ENCODE results near the gene ETS2.
A peak's percentile ranks its signal among the peaks of the same experiment; 100 is the strongest.

The ETS2 gene

DNA sequence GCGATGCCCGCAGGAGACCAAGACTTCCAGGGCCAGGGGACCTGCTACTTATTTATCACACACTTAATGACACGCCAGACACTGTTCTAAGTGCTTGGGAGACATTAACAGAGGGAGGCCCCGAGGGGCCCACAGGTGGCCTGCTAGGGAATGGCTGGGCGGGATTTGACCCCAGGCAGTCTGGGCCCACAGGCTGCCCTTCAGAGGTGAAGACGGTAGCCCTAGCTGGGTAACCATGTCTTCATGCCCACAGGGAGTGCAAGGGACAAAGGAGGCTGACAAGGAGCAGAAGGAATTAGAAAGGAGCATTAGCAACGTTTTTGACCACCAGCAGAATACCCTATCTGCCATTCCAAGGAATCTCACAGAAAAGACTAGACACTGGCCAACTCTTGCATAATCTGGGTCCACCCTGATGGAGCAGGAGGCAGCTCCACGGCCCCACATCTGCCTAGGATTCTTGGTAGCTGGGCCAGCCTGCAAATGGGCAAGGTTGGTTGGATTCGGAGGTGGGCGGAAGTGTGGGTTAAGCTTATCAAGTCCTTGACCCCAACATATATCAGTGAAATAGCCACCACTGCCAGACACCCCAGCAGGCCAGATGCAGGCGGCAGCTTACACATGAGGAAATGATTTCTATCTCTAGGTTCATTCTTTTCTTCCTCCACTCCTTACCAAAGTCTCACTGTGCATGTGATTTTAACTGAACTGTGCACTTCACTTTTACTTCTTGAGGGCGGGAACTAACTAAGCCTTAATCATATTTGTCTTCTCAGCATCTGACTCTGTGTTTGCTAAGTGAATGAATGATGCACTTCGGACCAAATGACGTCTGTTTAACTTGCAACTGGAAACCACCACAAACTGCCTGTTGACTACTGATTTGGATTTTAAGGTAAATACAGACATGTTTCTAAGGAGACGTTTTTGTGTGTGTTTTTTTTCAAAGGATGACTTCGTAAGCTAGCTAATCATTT lies 3.4 kb upstream of the ETS2 start:
- no peak for DNase-seq

- no peak for DNase-seq
Observed at GRCh38 chr21:38803075-38803660, 2.6 kb upstream of the ETS2 start.

GRCh38 chr21:38804030-38804788 lies 1.5 kb upstream of the ETS2 start:
- no peak for DNase-seq

DNA sequence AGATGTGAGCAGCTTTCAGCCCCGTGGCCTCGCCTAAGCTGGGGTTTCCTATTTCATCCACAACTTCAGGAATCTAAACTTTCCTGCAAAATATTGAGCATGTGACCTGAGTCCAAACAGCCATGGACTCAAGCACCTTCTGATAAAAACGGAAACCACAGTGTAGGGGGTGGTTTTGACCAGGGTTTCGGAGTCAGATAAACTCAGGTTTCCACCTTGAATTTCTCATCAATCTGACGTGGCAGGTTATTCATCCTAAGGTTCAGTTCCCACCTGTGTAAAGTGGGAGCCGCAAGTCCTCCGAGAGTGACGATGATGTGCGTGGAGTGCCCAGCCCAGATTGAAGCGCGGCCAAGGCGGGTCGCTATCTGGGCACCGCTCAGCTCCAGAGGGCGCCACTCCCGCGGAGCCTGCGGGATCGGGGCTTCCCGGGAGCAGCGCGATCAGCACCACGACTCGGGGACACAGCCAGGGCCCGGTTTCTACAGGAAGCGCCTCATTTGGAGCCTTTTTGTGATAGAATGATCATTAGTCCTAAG lies 871 bp upstream of the ETS2 start:
- no peak for DNase-seq

DNA sequence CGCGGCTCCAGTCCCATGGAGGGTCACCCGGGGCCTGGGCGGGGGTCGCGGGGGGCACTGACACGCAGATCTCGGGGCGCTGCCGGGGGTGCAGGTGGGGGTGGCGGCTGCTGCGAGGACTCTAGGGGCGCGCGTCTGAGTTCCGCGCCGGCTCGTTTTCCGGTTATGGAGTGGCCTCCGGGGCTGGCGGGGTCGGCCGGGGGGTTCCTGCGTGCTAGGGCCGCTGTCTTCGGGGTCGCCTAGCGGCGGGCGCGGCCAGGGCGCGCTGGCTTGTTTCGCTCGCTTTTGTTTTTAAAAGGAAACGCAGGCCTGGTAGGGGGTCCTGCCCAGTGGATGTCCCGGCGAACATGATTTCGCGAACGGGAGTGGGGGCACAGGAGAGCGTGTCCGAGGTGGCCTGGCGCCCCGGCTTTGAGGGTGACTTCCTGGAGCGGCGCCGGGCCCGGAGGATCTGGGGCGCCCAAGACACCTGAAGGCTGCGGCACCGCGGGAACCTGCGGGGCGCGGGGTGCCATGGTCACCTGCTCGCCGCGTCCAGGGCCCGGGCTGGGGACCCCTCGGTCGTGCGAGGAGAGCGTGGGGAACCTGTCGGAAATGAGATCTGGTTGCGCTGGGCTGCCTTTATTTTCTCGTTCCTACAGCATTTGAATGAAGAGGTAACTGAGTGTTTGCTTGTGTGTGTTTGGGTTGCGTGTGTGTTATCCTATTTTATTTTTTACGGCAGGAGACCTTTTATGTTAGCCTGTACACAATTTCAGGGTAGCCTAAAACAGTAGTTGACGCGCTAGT lies 618 bp downstream of the ETS2 start:
- peak; percentile 16 for DNase-seq

- DNase-seq, result no peak
Observed at GRCh38 chr21:38806942-38807284, 1.2 kb downstream of the ETS2 start.

GRCh38 chr21:38807441-38807871 lies 1.7 kb downstream of the ETS2 start:
- no peak for DNase-seq

DNA sequence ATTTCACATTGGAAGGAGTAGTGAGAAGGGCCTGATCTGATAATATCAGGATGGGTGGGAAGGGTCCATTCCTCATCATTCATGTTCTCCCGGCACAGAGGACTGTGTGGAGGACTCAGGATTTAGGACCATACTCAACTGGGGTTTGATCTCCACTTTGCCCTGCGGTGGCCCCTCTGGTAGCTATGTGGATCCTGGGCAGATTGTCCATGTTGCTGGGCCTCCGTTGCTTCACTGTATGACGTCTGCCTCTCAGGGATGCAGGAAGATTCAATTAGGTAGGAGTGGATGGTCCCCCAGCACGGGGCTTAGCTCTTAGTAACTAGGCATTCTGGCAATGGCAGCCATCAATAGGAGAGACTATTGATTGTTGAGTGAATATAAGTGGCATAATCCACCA lies 2.3 kb downstream of the ETS2 start:
- DNase-seq, result no peak

DNA sequence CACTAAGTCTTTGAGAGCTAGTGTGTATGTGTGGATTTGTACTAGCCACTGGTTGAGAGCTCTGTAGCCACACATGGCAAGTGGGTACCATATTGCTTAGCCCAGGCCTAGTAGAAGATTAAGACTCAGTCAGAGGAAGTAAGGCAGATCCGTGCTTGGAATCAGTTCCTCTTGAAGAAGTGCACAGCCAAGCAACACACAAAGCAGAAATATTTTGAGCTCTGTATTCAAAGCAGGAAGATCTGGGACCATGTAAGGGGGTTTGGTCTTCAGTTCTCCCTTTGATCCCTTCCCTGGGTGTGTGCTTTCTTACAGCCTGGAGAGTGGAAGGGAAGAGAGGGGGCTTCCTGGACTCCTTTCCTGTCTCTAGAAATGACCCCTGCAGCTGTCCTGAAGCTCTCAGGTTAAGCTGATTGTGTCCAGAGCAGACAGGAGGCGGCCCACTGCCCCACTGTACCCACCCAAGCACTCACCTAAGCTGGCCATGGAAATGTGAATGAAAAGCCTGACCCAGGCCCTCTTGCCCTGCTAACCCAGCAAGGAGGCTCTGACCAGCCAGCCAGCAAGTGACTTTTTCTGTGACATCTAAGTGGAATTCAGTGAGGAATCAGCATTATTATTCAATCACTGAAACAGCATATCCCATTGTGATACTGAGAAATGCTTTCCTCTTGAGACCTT lies 3.6 kb downstream of the ETS2 start:
- DNase-seq, result no peak

- DNase-seq, result no peak
Observed at GRCh38 chr21:38810034-38810825, 4.5 kb downstream of the ETS2 start.

GRCh38 chr21:38810826-38811164 lies 5.1 kb downstream of the ETS2 start:
- no peak for DNase-seq

GRCh38 chr21:38811257-38811656 lies 5.5 kb downstream of the ETS2 start:
- no peak for DNase-seq

GRCh38 chr21:38813143-38813542 lies 7.4 kb downstream of the ETS2 start:
- no peak for DNase-seq

GRCh38 chr21:38813547-38813946 lies 7.8 kb downstream of the ETS2 start:
- no peak for DNase-seq

DNA sequence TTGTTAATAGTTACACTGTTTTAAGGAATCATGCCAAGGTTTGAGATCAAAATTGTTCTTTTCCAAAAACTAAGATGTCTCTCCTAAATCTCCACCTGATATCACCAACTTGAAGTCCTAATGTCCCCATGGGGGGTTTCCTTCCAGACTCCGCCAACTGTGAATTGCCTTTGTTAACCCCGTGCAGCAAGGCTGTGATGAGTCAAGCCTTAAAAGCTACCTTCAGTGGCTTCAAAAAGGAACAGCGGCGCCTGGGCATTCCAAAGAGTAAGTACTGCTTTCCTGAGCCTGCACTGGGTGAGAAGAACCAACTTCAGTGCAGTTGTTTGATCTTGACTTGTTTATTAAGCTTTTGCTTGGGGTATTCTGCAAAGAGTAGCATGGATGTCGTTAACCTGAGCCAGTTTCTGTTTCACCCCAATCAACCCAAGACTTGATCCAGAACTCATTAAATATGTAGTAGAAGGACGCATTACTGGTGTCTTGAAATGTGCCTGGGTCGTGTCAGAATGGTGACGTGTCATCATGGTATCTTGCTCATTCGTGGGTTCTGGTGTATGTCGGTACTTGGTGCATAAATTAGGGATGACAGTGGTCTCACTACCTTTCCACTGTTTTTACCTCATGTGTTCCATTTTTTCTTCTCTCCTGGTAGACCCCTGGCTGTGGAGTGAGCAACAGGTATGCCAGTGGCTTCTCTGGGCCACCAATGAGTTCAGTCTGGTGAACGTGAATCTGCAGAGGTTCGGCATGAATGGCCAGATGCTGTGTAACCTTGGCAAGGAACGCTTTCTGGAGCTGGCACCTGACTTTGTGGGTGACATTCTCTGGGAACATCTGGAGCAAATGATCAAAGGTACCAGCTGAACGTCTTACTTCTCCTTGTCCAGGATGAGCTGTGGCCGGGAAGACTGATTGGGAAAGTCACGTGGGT lies 8.7 kb downstream of the ETS2 start:
- no peak for DNase-seq

DNA sequence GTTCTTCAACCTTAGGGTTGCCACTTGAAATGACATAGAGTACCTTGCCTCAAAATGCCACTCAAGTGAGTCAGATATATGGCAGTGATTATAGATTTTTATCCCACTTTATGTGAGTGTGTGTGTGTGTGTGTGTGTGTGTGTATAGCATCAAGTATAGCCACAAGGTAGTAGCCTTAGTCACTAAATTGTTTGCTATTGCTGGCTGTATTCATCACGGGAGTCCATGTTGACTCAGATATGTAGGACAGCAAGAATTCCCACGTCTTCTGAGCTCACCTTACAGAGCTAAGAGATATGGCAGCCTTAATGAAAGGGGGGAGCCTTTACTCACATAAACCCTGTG lies 9.3 kb downstream of the ETS2 start:
- DNase-seq, result no peak

DNA sequence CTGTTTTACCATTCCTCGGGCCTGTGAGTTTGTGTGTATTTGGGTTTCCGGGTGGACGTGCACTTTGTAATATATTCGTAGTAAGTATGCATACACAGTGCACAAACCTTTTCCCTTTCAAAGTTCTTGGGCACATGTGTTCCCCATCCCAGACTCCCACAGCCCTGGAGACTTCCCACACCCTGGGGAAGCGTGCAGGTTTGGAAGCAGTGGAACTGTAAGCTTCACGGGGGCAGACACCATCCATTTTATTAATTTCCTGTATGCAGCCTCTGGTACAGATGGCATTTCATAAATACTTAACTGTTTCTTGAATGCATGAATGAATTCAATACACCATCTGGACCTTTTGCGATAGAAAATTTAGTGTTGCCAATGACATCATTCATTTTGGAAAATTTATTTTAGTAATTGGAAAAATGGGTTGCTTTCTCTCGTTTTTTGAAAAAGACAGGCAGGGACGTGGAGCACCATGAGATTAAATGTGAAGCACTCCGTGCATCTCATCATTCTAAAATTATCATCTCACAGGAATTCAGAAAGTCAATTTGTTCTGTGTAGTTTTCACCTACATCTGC lies 10.8 kb downstream of the ETS2 start:
- no peak for DNase-seq

GRCh38 chr21:38817371-38818324 lies 11.9 kb downstream of the ETS2 start:
- no peak for DNase-seq

GRCh38 chr21:38818325-38818723 lies 12.6 kb downstream of the ETS2 start:
- no peak for DNase-seq

Data from activated CD4-positive, alpha-beta T cell treated with anti-CD3 and anti-CD28 coated beads for 1 hour (primary cell).